ENCODE results near the gene FLOT2. TPM values are rescaled to one million over a fixed set of nuclear protein-coding genes. Genes with fewer than 3 reads are reported as not detected.
"Not testable (repeated sequence)": the region's sequence is repeated elsewhere in the genome, so short reads cannot be mapped to it uniquely, and the experiment has no call there.

Gene FLOT2
- polyA plus RNA-seq, 2 donors, result 33.0 to 52.3 TPM

GRCh38 chr17:28907709-28908475 lies 10.4 kb upstream of the FLOT2 start:
- WGBS, 2 donors, result 73 to 74% methylated on average over 3 of the region's 3 CpGs
- peaks cover 18 to 40% of the 10 kb centered on the region in 2 donors for H3K36me3 ChIP-seq (ENCODE audit: control insufficient read depth in 2 of 2, insufficient read depth in 2 of 2, low read length in 1 of 2)
- H3K4me3 ChIP-seq (ENCODE audit: low read depth in 1 of 2, low read length in 2 of 2), result no peak overlapping the region
- H3K27me3 ChIP-seq (ENCODE audit: control insufficient read depth in 1 of 2, insufficient read depth in 2 of 2, low read length in 2 of 2), result no peaks in the 10 kb centered on the region
- peaks cover 0 to 5% of the 10 kb centered on the region in 2 donors for H3K4me1 ChIP-seq (ENCODE audit: control insufficient read depth in 2 of 2, insufficient read depth in 2 of 2, low read length in 1 of 2)
- no peaks in the 10 kb centered on the region for H3K9me3 ChIP-seq (ENCODE audit: control insufficient read depth in 2 of 2, insufficient read depth in 1 of 2, low read depth in 1 of 2, low read length in 1 of 2)
- H3K27ac ChIP-seq (ENCODE audit: low read depth in 2 of 2, low read length in 1 of 2), result peak overlapping the region; percentile 70 to 78

GRCh38 chr17:28906706-28907438 lies 9.3 kb upstream of the FLOT2 start:
- 68% methylated on average over 7 of the region's 7 CpGs for WGBS, 2 donors
- H3K27me3 ChIP-seq (ENCODE audit: control insufficient read depth in 1 of 2, insufficient read depth in 2 of 2, low read length in 2 of 2), result no peaks in the 10 kb centered on the region
- peaks cover 18 to 33% of the 10 kb centered on the region in 2 donors for H3K36me3 ChIP-seq (ENCODE audit: control insufficient read depth in 2 of 2, insufficient read depth in 2 of 2, low read length in 1 of 2)
- no peak overlapping the region for H3K4me3 ChIP-seq (ENCODE audit: low read depth in 1 of 2, low read length in 2 of 2)
- H3K4me1 ChIP-seq (ENCODE audit: control insufficient read depth in 2 of 2, insufficient read depth in 2 of 2, low read length in 1 of 2), result peaks cover 0 to 5% of the 10 kb centered on the region in 2 donors
- H3K9me3 ChIP-seq (ENCODE audit: control insufficient read depth in 2 of 2, insufficient read depth in 1 of 2, low read depth in 1 of 2, low read length in 1 of 2), result no peaks in the 10 kb centered on the region
- peak overlapping the region in 1 of 2 donors; percentile 40 for H3K27ac ChIP-seq (ENCODE audit: low read depth in 2 of 2, low read length in 1 of 2)

GRCh38 chr17:28906276-28906675 lies 8.7 kb upstream of the FLOT2 start:
- Histone ChIP-seq H3K27me3 (ENCODE audit: control insufficient read depth in 1 of 2, insufficient read depth in 2 of 2, low read length in 2 of 2) (no peaks in the 10 kb centered on the region), H3K27ac (ENCODE audit: low read depth in 2 of 2, low read length in 1 of 2) (no peak overlapping the region), H3K4me1 (ENCODE audit: control insufficient read depth in 2 of 2, insufficient read depth in 2 of 2, low read length in 1 of 2) (peaks cover 2 to 8% of the 10 kb centered on the region in 2 donors), H3K4me3 (ENCODE audit: low read depth in 1 of 2, low read length in 2 of 2) (no peak overlapping the region), H3K36me3 (ENCODE audit: control insufficient read depth in 2 of 2, insufficient read depth in 2 of 2, low read length in 1 of 2) (peaks cover 14 to 27% of the 10 kb centered on the region in 2 donors), H3K9me3 (ENCODE audit: control insufficient read depth in 2 of 2, insufficient read depth in 1 of 2, low read depth in 1 of 2, low read length in 1 of 2) (no peaks in the 10 kb centered on the region)
- WGBS, 2 donors, result 79 to 86% methylated on average over 9 of the region's 9 CpGs

- WGBS, 2 donors, result 45 to 54% methylated on average over 4 of the region's 4 CpGs
- H3K4me3 ChIP-seq (ENCODE audit: low read depth in 1 of 2, low read length in 2 of 2), result no peak overlapping the region
- H3K27ac ChIP-seq (ENCODE audit: low read depth in 2 of 2, low read length in 1 of 2), result no peak overlapping the region
- H3K36me3 ChIP-seq (ENCODE audit: control insufficient read depth in 2 of 2, insufficient read depth in 2 of 2, low read length in 1 of 2), result peaks cover 0 to 15% of the 10 kb centered on the region in 2 donors
- H3K27me3 ChIP-seq (ENCODE audit: control insufficient read depth in 1 of 2, insufficient read depth in 2 of 2, low read length in 2 of 2), result no peaks in the 10 kb centered on the region
- H3K4me1 ChIP-seq (ENCODE audit: control insufficient read depth in 2 of 2, insufficient read depth in 2 of 2, low read length in 1 of 2), result peaks cover 4 to 8% of the 10 kb centered on the region in 2 donors
- H3K9me3 ChIP-seq (ENCODE audit: control insufficient read depth in 2 of 2, insufficient read depth in 1 of 2, low read depth in 1 of 2, low read length in 1 of 2), result no peaks in the 10 kb centered on the region
Observed at GRCh38 chr17:28904800-28905199, 7.3 kb upstream of the FLOT2 start.

GRCh38 chr17:28903546-28903841 lies 6.0 kb upstream of the FLOT2 start:
- WGBS, 2 donors, result 48 to 60% methylated on average over 5 of the region's 5 CpGs
- H3K36me3 ChIP-seq (ENCODE audit: control insufficient read depth in 2 of 2, insufficient read depth in 2 of 2, low read length in 1 of 2), result peaks cover 0 to 15% of the 10 kb centered on the region in 2 donors
- not testable (repeated sequence) for H3K9me3 ChIP-seq (ENCODE audit: control insufficient read depth in 2 of 2, insufficient read depth in 1 of 2, low read depth in 1 of 2, low read length in 1 of 2); H3K4me1 ChIP-seq (ENCODE audit: control insufficient read depth in 2 of 2, insufficient read depth in 2 of 2, low read length in 1 of 2); H3K4me3 ChIP-seq (ENCODE audit: low read depth in 1 of 2, low read length in 2 of 2); H3K27me3 ChIP-seq (ENCODE audit: control insufficient read depth in 1 of 2, insufficient read depth in 2 of 2, low read length in 2 of 2)
- peak overlapping the region in 1 of 2 donors; percentile 34 for H3K27ac ChIP-seq (ENCODE audit: low read depth in 2 of 2, low read length in 1 of 2)

- H3K27me3 ChIP-seq (ENCODE audit: control insufficient read depth in 1 of 2, insufficient read depth in 2 of 2, low read length in 2 of 2), result no peaks in the 10 kb centered on the region
Observed at GRCh38 chr17:28902819-28903545, 5.4 kb upstream of the FLOT2 start, which contains the start of gene DHRS13. DHRS13 (minus strand) TSS chr17:28903079; CDS start chr17:28902944, 135 bp downstream.

GRCh38 chr17:28901866-28902818 lies 4.6 kb upstream of the FLOT2 start:
- peaks cover 5 to 8% of the 10 kb centered on the region in 2 donors for H3K4me1 ChIP-seq (ENCODE audit: control insufficient read depth in 2 of 2, insufficient read depth in 2 of 2, low read length in 1 of 2)
- WGBS, 2 donors, result 3 to 6% methylated on average over 50 to 62 of the region's 62 CpGs

More at GRCh38 chr17:28902819-28903545, 5.4 kb upstream of the FLOT2 start, which contains the start of gene DHRS13:
- Histone ChIP-seq H3K9me3 (ENCODE audit: control insufficient read depth in 2 of 2, insufficient read depth in 1 of 2, low read depth in 1 of 2, low read length in 1 of 2) (no peaks in the 10 kb centered on the region), H3K4me1 (ENCODE audit: control insufficient read depth in 2 of 2, insufficient read depth in 2 of 2, low read length in 1 of 2) (peaks cover 5 to 8% of the 10 kb centered on the region in 2 donors), H3K27ac (ENCODE audit: low read depth in 2 of 2, low read length in 1 of 2) (peak within 1 kb of the TSS; percentile 88 to 89), H3K36me3 (ENCODE audit: control insufficient read depth in 2 of 2, insufficient read depth in 2 of 2, low read length in 1 of 2) (peaks cover 0 to 15% of the 10 kb centered on the region in 2 donors), H3K4me3 (ENCODE audit: low read depth in 1 of 2, low read length in 2 of 2) (peak within 1 kb of the TSS; percentile 80 to 83)
- WGBS, 2 donors, result 1% methylated on average over 50 to 55 of the region's 55 CpGs

GRCh38 chr17:28900986-28901726 lies 3.6 kb upstream of the FLOT2 start:
- Histone ChIP-seq H3K27me3 (ENCODE audit: control insufficient read depth in 1 of 2, insufficient read depth in 2 of 2, low read length in 2 of 2) (no peaks in the 10 kb centered on the region), H3K9me3 (ENCODE audit: control insufficient read depth in 2 of 2, insufficient read depth in 1 of 2, low read depth in 1 of 2, low read length in 1 of 2) (no peaks in the 10 kb centered on the region), H3K36me3 (ENCODE audit: control insufficient read depth in 2 of 2, insufficient read depth in 2 of 2, low read length in 1 of 2) (peaks cover 0 to 4% of the 10 kb centered on the region in 2 donors), H3K4me3 (ENCODE audit: low read depth in 1 of 2, low read length in 2 of 2) (no peak overlapping the region), H3K27ac (ENCODE audit: low read depth in 2 of 2, low read length in 1 of 2) (no peak overlapping the region), H3K4me1 (ENCODE audit: control insufficient read depth in 2 of 2, insufficient read depth in 2 of 2, low read length in 1 of 2) (peaks cover 5 to 8% of the 10 kb centered on the region in 2 donors)
- 86 to 93% methylated on average over 20 to 24 of the region's 24 CpGs for WGBS, 2 donors

More at GRCh38 chr17:28901866-28902818, 4.6 kb upstream of the FLOT2 start:
- Histone ChIP-seq H3K36me3 (ENCODE audit: control insufficient read depth in 2 of 2, insufficient read depth in 2 of 2, low read length in 1 of 2) (peaks cover 0 to 10% of the 10 kb centered on the region in 2 donors), H3K9me3 (ENCODE audit: control insufficient read depth in 2 of 2, insufficient read depth in 1 of 2, low read depth in 1 of 2, low read length in 1 of 2) (no peaks in the 10 kb centered on the region), H3K27ac (ENCODE audit: low read depth in 2 of 2, low read length in 1 of 2) (peak overlapping the region; percentile 88 to 89), H3K4me3 (ENCODE audit: low read depth in 1 of 2, low read length in 2 of 2) (peak overlapping the region; percentile 80 to 83), H3K27me3 (ENCODE audit: control insufficient read depth in 1 of 2, insufficient read depth in 2 of 2, low read length in 2 of 2) (no peaks in the 10 kb centered on the region)

Data from esophagus (tissue), 2 donors.